Measurements from ENCODE around the gene HERPUD2. TPM values are rescaled to one million over a fixed set of nuclear protein-coding genes. Genes with fewer than 3 reads are reported as not detected.
A peak's percentile ranks its signal among the peaks of the same experiment; 100 is the strongest.

Gene HERPUD2
- total RNA-seq, 1 donor = 26.5 TPM

DNA sequence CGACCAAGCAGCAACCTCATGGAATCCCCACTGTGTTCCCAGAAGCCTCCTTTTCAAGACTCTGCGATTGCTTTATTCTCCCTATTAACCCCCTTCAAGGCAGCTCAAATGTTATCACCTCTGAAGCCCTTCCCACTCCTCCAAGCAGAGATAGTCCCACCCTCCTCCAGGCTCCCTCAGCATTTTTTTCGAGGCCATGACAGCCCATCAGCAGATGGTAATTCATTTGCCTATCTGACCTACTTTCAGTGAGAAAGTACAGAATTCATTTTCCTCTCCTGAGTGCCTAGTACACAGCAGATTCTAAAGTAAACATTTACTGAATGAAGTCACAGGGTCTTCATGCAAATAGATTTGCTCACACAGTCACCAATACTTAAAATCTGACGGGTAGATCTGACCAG, 47.8 kb downstream of the HERPUD2 start:
- DNase-seq (ENCODE audit: low read depth) = no peak
- TF ChIP-seq, protein P1, sequence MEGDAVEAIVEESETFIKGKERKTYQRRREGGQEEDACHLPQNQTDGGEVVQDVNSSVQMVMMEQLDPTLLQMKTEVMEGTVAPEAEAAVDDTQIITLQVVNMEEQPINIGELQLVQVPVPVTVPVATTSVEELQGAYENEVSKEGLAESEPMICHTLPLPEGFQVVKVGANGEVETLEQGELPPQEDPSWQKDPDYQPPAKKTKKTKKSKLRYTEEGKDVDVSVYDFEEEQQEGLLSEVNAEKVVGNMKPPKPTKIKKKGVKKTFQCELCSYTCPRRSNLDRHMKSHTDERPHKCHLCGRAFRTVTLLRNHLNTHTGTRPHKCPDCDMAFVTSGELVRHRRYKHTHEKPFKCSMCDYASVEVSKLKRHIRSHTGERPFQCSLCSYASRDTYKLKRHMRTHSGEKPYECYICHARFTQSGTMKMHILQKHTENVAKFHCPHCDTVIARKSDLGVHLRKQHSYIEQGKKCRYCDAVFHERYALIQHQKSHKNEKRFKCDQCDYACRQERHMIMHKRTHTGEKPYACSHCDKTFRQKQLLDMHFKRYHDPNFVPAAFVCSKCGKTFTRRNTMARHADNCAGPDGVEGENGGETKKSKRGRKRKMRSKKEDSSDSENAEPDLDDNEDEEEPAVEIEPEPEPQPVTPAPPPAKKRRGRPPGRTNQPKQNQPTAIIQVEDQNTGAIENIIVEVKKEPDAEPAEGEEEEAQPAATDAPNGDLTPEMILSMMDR (IDR thresholded peaks at IDR 0.05; ENCODE audit: insufficient read depth, low read length) = no peak
- no peak overlapping the region for H3K4me3 ChIP-seq (ENCODE audit: low read depth, low read length)

DNA sequence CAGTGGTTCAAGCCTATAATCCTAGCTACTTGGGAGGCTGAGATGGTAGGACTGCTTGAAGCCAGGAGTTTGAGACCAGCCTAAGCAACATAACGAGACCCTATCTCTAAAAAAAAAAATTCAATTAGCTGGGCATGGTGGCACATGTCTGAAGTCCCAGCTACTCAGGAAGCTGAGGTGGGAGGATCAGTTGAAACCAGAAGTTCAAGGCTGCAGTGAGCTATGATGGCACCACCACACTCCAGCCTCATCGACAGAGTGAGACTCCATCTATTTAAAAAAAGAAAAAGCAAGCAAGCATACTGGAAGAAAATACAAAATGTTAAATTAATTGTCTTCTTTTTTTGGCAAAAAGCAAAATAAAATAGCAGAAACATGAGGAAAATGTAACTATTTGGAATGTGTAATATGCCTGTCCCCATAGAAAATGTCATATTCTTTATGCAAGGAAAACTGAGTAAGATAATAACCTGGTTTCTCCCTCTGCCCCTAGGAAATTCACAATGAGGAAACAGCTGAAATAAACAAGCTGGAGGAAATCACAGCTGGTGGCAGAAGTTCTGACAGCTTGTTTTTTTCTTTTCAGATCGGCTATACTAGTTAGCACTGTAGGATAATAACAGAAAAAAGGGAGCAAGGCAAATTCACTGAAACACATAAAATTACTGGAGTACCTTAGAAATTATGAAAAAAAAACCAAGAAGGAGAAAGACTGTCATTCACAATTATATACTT, 48.5 kb downstream of the HERPUD2 start:
- no peak for DNase-seq (ENCODE audit: low read depth)
- H3K4me3 ChIP-seq (ENCODE audit: low read depth, low read length) = no peak overlapping the region
- TF ChIP-seq, protein P1 (IDR thresholded peaks at IDR 0.05; ENCODE audit: insufficient read depth, low read length) = no peak

DNA sequence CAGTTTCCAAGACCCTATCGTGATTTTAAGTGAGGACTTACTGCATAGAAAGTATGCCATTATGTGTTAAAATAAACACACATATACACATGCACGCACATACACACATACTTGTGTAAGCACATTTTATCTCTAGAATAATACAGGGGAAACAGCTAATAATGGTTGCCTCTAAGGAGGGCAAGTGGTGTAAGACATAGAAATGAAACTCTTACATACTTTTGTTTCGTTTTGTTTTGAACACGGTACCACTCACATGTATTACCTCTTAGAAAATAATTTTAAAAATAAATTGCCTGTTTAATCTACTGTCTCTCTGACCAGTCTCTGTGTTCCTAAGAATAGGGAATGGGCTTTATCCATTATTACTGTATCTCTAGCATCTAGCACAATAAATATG, 49.2 kb downstream of the HERPUD2 start:
- H3K4me3 ChIP-seq (ENCODE audit: low read depth, low read length) = no peak overlapping the region
- TF ChIP-seq, protein P1 (IDR thresholded peaks at IDR 0.05; ENCODE audit: insufficient read depth, low read length) = no peak
- no peak for DNase-seq (ENCODE audit: low read depth)

DNA sequence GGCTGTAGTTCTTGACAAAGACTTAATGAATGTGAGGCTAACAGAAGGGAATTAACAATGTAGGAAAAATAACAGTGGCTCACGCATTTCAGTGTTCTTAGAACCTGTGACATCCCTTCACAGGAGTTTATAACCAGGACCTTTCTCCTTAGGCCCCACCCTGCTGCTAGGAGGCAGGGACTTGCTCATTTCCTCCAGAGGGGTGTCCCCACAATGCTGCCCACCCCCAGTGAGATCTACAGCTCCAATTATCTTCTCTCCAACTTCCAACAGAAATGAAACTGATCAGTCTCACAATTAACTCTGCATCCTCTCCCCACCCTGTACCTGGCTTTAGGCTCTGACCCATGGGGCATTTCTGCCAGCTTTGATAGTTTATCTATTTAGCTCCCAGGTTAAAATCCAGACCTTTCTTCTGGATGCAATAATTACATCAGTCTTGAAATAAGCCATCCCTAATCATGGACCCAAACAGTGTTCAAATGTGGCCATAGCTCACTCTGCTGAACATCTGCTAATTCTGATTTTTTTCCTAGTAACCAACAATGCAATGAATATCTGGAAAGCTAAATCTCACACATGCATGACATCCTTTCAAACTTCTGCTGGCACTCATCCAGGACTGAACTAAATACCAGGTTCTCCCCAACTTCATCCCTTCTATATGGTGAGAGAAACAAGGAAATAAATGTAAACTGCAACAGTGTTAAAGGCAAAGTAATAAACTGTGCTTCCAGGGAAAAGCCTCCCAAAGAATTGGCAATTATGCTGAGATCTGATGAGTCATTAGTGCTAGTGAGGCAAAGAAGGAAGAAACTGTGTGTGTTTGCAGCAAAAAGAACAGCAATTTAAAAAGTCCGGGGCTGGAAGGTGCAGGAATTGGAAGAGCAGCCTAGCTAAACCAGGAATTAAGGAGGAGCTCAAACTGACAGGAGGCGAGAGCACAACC, 64.6 kb downstream of the HERPUD2 start:
- TF ChIP-seq, protein P1 (IDR thresholded peaks at IDR 0.05; ENCODE audit: insufficient read depth, low read length) = no peak
- no peak overlapping the region for H3K4me3 ChIP-seq (ENCODE audit: low read depth, low read length)
- peak; percentile 64 for DNase-seq (ENCODE audit: low read depth)

DNA sequence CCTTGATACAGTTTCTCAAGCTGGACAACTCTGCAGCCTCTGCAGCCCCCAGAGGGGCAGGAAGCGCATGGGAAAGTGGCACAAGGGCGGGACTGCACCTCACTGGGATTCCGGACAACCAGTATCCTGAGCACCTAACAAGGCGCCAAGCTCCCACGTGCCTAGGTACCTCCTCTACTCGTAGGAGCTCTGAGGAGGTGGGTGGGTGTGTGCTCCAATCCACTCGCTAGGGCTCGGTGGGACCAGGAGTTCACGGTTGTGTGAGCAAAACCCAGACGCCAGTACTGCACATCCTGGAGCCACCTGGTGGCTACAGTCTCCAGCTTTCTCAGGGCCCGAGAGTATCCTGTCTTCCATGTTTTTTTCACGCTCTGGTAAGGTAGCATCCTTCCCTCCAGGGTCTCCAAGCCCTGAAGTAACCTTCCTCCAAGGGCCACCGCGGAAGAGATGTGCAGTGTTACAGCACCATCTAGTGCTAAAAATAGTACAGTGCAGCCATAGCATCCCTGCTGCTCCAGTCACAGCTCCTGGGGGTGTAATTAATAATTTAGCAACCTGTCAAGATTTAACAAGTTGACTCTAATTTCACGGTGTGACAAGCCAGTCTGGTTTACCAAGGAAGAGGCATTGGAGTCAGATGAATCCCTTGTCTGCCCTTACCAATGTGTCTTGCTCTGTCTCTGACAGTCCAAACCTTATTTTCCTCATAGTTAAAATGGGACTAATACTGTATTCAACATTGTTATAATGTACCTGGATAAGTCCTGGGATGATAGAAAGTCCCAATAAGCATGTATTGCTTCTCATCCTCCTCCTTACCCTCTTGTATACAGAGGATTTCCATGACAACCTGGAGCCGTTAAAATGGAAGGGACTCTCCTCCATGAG, 70.4 kb downstream of the HERPUD2 start:
- TF ChIP-seq, protein P1 (IDR thresholded peaks at IDR 0.05; ENCODE audit: insufficient read depth, low read length) = peak; percentile 86
- peak; percentile 41 for DNase-seq (ENCODE audit: low read depth)
- no peak overlapping the region for H3K4me3 ChIP-seq (ENCODE audit: low read depth, low read length)

DNA sequence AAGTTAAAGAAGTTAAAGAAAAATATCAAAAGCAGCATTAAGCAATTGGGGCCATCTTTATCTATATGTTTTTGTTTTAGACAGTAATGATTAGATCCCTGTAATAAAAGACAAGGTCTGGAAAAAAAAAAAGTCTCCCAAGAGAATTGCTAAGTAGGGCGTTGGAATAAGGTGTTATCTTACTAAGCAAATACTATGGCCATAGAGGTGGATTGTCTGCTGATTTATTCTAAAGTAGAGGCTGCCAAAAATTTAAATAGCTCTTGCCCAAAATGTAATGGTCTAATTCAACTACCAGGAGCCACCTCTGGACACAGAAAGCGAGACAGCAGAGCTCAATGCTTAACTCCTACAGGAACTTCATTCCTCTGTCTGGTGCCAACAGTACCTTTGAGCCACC, 71.6 kb downstream of the HERPUD2 start:
- no peak overlapping the region for H3K4me3 ChIP-seq (ENCODE audit: low read depth, low read length)
- no peak for DNase-seq (ENCODE audit: low read depth)
- TF ChIP-seq, protein P1 (IDR thresholded peaks at IDR 0.05; ENCODE audit: insufficient read depth, low read length) = no peak
